Transverse colon (tissue), 4 donors: ENCODE data around the gene DHCR24. TPM values are rescaled to one million over a fixed set of nuclear protein-coding genes. Genes with fewer than 3 reads are reported as not detected.

Experiments used
- DNase-seq: peaks from one replicate; pipeline ENCODE4 v3.0.0-alpha.2; 2019
- H3K27ac ChIP-seq, 4 donors: fragments of 200-600 bp; sonication (generic); 2 replicates each; pipeline ENCODE4 v1.5.1; 2016 to 2018; ENCODE audit warnings: inconsistent platforms in 4 of 4
- H3K27me3 ChIP-seq: fragments of 200-600 bp; sonication (generic); 2 replicates; pipeline ENCODE4 v1.5.1; 2017; ENCODE audit warnings: inconsistent platforms
- H3K36me3 ChIP-seq, 4 donors: fragments of 200-600 bp; sonication (generic); 2 replicates each; pipeline ENCODE4 v1.5.1; 2017 to 2019; ENCODE audit warnings: inconsistent platforms in 4 of 4
- H3K4me1 ChIP-seq, 4 donors: fragments of 200-600 bp; sonication (generic); 2 replicates each; pipeline ENCODE4 v1.5.1; 2017 to 2020; ENCODE audit warnings: inconsistent platforms in 4 of 4
- H3K4me3 ChIP-seq, 4 donors: fragments of 200-600 bp; sonication (generic); 1 replicate in 1 of 4; 2 replicates in 3 of 4; pipeline versions ENCODE4 v1.5.1 to v1.6.1; 2017 to 2019; ENCODE audit warnings: inconsistent platforms in 4 of 4
- H3K9me3 ChIP-seq, 2 donors: fragments of 200-600 bp; sonication (generic); 2 replicates each; pipeline ENCODE4 v1.5.1; 2017 to 2019; ENCODE audit warnings: inconsistent platforms in 2 of 2
- CTCF ChIP-seq, 5 experiments: fragments of 200-600 bp in 3 of 5; fragments of 450-650 bp in 2 of 5; sonication (generic) in 3 of 5; IDR thresholded peaks; 1 replicate in 2 of 5; 2 replicates in 3 of 5; pipeline ENCODE4 v1.5.1; 2016 to 2017; ENCODE audit warnings: antibody characterized with exemption in 5 of 5, inconsistent platforms in 3 of 5, mild to moderate bottlenecking in 2 of 5, moderate library complexity in 1 of 5
- EP300 ChIP-seq: sonication (generic); formaldehyde crosslinking; IDR thresholded peaks from one replicate; pipeline ENCODE4 v1.6.1; 2017; ENCODE audit warnings: antibody characterized with exemption, low read depth
- POLR2A ChIP-seq: fragments of 450-650 bp; IDR thresholded peaks from one replicate; pipeline ENCODE4 v1.6.1; 2016; ENCODE audit warnings: antibody characterized with exemption, mild to moderate bottlenecking, moderate library complexity
- POLR2AphosphoS5 ChIP-seq, 3 donors: sonication (generic); formaldehyde crosslinking; IDR thresholded peaks; one replicate each; pipeline ENCODE4 v1.6.1; 2016; ENCODE audit warnings: antibody characterized with exemption in 3 of 3
- WGBS, 2 donors: methylation state at CpG; one replicate each; pipeline ENCODE4 v1.1.5; 2018; ENCODE audit warnings: low coverage in 1 of 2; 5-methylcytosine and 5-hydroxymethylcytosine counted together
- in situ Hi-C, 4 donors: fragments of 200-750 bp; cut with MboI; loops; one replicate each; pipeline versions ENCODE4 v1.15.0 to v1.15.1; 2017; ENCODE audit warnings: low sequenced_read_pairs in 3 of 4, low pct_ligation_motif_present in 1 of 4, low pct_unique_long_range_greater_than_20kb in 1 of 4
- intact Hi-C: fragments of 100-400 bp; cut with DNase I; formaldehyde crosslinking; loops from one replicate; pipeline ENCODE4 v1.15.1; 2023; ENCODE audit warnings: low total_unique reads
- total RNA-seq, 4 donors: library from RNA; depleted of rRNA; stranded (reverse); fragments of >200 nt; gene quantifications; one replicate each; pipeline ENCODE4 v1.1.0, GENCODE V29; 2016

The DHCR24 gene
- total RNA-seq, 4 donors from 2014 or later = 71.5 to 222 (median 137) TPM

- Histone ChIP-seq H3K4me3 (no peak overlapping the region), H3K9me3 (no peaks in the 10 kb centered on the region), H3K27me3 (no peaks in the 10 kb centered on the region), H3K27ac (no peak overlapping the region), H3K36me3 (peaks cover 0 to 9% (median 0%) of the 10 kb centered on the region in 4 donors), H3K4me1 (no peaks in the 10 kb centered on the region)
- TF ChIP-seq EP300 = no peak
- TF ChIP-seq POLR2AphosphoS5 (IDR thresholded peaks at IDR 0.05) = no peak
- TF ChIP-seq CTCF (IDR thresholded peaks at IDR 0.05) = no peak
- no peak for TF ChIP-seq POLR2A
- DNase-seq = no peak
- in situ Hi-C loops = no loop called here
- intact Hi-C loops = no loop called here
- 85% methylated on average over 5 of the region's 5 CpGs; no CpG with 5 or more reads in 1 of the 2 donors for WGBS, 2 donors
Observed at GRCh38 chr1:54850069-54850730, 36.8 kb downstream of the DHCR24 start.

GRCh38 chr1:54849219-54850068 is 37.6 kb downstream of the DHCR24 start:
- Histone ChIP-seq H3K9me3 (no peaks in the 10 kb centered on the region), H3K4me3 (no peak overlapping the region), H3K4me1 (no peaks in the 10 kb centered on the region), H3K36me3 (peaks cover 0 to 9% (median 0%) of the 10 kb centered on the region in 4 donors), H3K27me3 (no peaks in the 10 kb centered on the region), H3K27ac (no peak overlapping the region)
- intact Hi-C loops (no loop called here), in situ Hi-C loops (no loop called here)
- DNase-seq = no peak
- WGBS, 2 donors = 93% methylated on average over 6 of the region's 6 CpGs; no CpG with 5 or more reads in 1 of the 2 donors
- TF ChIP-seq CTCF (IDR thresholded peaks at IDR 0.05) (no peak), EP300 (no peak), POLR2A (no peak), POLR2AphosphoS5 (IDR thresholded peaks at IDR 0.05) (no peak)

- in situ Hi-C loops (no loop called here), intact Hi-C loops (no loop called here)
- Histone ChIP-seq H3K4me3 (no peak overlapping the region), H3K27me3 (no peaks in the 10 kb centered on the region), H3K4me1 (no peaks in the 10 kb centered on the region), H3K27ac (no peak overlapping the region), H3K36me3 (peaks cover 0 to 9% (median 0%) of the 10 kb centered on the region in 4 donors), H3K9me3 (no peaks in the 10 kb centered on the region)
- no peak for DNase-seq
- 98 to 100% methylated on average over 2 to 7 of the region's 7 CpGs for WGBS, 2 donors
- TF ChIP-seq CTCF (IDR thresholded peaks at IDR 0.05) = no peak
- TF ChIP-seq POLR2A = no peak
- no peak for TF ChIP-seq EP300
- TF ChIP-seq POLR2AphosphoS5 (IDR thresholded peaks at IDR 0.05) = no peak
Observed at GRCh38 chr1:54848134-54848948, 38.7 kb downstream of the DHCR24 start.
